Activated CD8-positive, alpha-beta memory T cell treated with anti-CD3 and anti-CD28 coated beads, Interleukin-2, amount 50 U/mL, for 1 hour (primary cell): ENCODE data around the gene LLGL1.

Experiments used
- DNase-seq: peaks from one replicate; pipeline ENCODE4 v3.0.0-alpha.2; 2020; ENCODE audit errors: extremely low read depth

The LLGL1 gene

DNA sequence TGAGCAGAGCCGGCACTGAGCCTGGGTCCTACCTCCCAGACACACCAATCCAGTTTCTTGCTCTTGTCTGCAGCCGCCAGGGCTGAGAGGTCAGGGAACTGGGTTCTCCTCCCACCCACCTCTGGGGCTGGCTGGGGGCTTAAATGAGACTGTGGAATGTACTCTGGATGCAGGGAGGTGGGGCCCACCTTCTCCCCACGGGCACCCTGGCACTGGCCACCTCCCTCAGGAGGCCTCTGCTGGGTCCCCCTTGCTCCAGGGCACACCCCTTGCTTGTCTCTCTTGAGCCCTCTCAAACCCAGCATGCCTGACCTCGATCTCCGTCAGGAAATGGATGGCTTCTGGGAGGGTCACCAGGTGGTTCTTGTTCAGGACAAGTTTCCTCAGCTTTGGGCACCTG, 26.7 kb downstream of the LLGL1 start:
- no peak for DNase-seq

DNA sequence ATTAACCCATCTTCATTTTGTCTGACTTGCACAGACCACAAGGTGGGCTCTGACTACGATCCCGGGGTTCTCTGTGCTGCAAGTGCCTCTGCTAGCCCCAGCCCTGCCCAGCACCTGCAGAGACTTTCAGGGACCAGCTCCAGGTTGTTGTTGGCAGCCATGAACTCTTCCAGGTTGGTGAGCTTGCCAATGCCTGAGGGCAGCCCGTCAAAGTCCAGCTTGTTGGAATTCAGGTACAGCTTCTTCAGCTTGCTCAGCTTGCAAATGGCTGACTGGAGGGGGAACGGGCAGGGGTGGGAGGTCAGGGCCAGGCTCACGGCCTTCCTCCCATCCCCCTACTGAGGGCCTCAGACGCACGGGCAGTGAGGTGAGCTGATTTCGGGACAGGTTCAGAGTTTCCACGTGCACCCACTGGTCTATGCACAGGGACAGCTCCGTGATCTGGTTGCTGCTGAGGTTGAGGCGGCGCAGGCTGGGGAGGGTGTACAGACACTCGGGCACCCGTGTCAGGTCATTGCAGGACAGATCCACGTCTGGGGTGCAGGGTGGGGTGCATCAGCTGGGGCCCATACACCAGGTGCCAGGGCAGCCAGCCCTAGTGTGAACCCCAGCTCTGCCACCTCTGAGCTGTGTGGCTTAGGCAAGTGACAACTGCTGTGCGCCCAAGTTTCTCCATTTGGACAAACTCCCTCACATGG, 27.9 kb downstream of the LLGL1 start:
- DNase-seq: no peak

DNA sequence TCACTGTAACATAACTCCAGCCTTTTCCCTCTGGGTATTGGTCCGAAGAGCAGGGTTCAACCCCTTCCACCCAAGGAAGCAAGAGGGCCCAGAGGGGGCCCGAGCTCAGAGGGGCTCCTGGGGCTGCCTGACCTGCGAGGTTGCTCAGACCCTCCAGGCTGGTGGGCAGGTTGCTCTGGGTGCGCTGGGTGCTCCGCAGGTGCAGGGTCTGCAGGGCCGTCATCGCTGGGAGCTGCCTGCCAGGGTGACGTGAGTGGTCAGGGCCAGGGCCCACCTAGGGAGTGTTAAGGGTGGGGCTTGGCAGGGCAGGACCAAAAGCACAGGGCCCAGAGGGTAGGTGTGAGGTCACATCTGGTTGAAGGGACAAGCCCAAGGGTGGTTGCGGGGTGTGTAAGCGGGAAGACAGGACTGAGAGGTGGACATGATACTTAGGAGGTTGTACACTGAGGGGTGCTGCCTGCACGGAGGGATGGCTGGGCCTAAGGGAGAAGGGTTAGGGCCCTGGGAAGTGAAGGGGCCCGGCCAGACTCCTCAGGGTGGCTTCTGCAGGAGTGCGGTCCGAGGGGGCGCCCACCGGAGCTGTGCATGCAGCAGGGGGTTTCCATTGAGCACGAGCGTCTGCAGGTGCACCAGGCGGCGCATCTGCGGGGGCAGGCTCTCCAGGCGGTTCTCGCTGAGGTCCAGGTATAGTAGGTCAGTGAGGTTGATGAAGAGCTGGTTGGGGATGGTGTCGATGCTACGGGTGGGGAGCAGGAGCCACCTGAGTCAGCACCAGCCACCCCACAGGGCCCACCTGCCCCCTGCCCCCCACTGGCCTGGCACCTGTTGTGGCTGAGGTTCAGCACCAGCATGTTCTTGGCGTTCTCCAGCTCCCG, 28.7 kb downstream of the LLGL1 start:
- DNase-seq: no peak

DNA sequence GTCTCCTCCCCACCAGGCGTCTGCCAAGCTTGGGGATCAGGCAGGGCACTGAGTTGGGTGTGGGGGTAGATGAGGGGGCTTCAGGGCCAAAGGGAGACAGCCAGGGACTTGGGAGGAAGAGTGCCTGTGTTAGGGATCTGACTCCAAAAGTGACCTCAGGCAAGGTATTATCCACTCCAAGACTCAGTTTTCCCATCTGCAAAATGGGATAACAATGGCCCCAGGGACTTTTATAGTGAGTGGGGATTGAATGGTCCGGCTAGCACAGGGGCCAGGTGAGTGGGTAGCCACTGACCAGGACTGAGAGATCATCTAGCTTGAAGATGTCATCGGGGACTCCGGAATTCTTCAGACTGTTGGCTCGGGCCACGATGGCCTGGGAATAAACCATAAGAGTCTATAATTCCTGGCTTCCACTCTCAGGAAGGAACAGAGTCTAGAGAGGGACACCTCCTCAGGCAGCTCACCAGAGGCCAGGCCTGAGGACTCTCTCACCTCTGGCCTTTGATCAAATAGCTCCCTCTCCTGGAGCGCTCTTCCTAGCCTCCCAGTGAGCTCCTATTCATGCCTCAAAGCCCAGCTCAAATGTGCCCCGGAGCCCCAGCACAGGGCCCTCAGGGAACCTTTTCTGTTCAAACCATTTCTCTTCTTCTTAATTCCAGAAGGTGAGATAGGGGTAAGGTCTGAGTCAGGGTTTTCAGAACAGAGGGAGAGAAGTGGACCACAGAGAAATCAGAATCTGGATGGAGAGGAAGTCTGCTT, 29.6 kb downstream of the LLGL1 start:
- DNase-seq: no peak

DNA sequence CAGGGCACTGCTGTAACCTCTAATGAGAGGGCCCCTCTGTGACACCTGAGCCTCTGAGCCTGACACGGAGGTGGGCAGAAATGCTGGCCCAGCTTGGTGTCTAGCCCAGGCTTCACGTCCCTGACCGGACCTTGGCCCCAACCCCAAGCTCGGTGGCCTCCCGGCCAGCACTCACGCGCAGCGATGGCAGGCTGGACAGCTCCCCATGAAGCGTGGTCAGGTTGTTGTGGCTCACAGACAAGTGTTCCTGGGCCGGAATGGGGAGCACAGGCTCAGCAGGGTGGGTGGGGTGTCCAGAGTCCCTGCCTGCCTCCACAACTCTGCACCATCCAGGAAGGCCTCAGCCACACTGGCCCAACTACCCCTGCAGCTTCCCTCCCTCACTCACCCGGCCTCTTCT, 30.9 kb downstream of the LLGL1 start:
- no peak for DNase-seq

DNA sequence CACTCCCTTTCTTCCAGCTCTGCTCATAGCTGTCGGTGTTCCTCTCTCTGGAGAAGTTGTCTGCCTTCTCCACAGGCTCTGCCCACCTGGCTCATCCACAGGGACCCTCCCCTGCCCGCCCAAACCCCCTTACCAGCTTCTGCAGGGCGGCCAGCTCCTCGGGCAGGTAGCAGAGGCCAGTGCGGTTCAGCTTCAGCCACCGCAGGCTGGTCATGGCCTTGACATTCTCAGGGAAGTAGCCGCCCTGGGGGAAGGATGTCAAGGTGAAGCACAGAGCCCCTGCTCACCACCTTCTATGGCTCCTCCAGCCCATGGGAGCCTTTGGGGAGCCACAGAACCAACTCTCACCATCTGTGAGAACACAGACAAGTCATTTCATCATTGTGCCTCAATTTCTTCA, 31.3 kb downstream of the LLGL1 start:
- no peak for DNase-seq

DNA sequence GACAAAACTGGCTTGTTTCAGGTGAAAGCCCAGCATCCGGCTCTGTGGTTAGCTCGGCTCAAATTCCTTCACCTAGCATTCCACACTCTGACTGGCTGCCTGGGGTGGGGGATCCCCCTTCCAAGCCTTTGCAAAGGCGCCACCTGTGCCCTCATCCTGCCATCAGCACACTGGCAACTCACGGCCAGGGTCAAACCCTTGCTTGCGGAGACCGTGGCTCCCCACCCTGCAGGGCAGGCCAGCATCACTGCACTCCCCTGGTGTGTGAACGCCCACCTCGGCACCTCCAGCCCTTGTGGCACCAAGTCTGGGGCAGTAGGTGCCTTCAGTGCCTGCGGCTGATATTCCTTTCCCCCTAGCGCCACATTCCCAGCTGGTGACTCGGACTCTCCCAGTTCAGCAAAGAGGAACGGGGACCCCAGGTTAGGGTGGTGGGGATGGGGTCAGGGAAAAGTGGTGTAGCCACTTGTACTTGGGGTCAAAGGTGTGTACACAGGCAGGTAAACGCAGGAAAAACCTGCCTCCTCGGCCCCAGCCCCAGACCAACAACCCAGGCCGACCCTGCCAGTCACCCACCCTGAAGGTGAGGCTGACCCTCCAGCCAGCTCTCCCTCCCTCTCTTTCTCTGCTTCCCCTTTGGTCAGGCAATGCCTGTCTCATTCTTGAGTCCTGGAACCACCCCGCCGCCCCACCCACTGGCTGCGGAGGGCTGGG, 32.0 kb downstream of the LLGL1 start:
- no peak for DNase-seq

DNA sequence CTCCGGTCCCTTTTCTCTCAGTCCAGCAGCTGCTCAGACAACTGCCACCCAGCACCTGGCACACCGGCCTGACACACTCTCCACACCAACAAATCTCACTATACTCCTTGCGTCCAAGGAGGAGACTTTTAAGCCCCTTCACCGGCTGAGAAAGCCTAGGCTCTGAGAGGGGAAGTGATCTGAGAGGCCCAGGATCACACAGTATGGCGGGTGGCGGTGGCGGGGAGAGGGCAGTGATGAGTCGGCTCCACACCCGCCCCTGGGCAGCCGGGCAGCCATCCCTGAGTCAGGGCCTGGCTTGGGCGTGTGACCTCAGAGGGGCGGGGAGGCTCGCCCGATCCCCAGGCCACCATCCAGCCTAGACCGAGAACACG, 32.5 kb downstream of the LLGL1 start:
- no peak for DNase-seq

DNA sequence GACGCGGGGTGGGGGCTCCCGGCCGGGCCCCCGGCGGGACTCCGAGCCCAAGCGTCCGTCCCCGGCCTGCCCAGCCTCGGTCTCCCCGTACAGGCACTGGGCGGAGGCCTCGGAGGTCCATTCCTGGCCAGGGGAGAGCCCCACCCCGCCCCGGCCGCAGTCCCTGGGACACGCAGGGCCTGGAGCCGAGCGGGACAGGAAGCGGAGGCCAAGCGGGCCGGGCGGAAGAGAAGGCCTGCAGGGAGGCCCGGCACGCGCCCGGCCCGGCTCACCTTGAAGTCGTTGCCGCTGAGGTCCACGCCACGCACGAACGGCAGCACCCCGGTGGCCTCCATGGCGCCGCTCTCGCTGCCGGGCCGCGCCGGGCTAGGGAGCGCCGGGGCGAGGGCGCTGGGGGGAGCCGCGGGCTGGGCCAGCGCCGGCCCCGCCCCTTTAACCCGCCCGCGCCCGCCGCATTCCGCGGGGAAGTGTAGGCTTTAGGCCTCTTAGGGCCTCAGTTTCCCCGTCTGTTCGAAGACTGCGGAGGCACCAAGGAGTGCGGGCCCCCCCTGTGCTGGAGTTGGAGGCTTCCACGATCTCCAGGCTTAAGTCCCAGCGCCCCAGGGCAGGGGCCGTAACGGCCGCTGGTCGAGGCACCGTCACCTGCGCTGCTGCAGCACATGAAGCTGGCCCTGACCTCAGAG, 33.1 kb downstream of the LLGL1 start, which contains the start of gene FLII:
FLII (minus strand) TSS at position 383 of the 683 bp plus-strand sequence; CDS start at position 335, 48 bp downstream.
- DNase-seq: no peak

DNA sequence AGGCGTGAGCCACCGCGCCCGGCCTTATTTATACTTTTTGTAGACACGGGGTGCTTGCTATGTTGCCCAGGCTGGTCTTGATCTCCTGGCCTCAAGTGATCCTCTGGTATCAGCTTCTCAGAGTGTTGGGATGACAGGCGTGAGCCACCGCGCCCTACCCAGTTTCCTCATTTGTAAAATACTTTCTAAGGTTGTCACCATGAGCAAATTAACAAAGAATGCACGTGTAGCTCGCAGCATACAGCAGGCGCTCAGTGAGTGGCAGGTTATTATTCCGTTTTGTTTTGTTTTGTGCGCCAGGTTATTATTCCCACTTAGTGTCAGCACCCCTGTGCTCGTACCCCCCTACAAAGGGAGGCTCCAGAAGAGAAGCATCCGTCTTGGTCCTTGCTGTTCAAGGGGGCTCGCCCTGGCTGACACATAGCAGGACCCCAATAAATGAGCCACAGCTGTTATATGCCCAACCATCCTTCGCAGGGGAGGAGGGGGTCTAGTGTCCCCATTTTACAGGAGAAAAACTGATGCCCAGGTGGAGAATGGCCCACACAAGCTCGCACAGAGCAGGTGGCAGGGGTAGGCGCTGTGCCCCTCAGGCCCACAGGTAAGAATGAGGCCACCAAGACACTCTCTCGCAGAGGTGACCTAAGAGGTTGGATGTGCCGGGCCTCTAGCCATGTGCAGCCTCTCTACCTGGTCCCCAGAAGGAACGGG, 34.3 kb downstream of the LLGL1 start:
- no peak for DNase-seq

DNA sequence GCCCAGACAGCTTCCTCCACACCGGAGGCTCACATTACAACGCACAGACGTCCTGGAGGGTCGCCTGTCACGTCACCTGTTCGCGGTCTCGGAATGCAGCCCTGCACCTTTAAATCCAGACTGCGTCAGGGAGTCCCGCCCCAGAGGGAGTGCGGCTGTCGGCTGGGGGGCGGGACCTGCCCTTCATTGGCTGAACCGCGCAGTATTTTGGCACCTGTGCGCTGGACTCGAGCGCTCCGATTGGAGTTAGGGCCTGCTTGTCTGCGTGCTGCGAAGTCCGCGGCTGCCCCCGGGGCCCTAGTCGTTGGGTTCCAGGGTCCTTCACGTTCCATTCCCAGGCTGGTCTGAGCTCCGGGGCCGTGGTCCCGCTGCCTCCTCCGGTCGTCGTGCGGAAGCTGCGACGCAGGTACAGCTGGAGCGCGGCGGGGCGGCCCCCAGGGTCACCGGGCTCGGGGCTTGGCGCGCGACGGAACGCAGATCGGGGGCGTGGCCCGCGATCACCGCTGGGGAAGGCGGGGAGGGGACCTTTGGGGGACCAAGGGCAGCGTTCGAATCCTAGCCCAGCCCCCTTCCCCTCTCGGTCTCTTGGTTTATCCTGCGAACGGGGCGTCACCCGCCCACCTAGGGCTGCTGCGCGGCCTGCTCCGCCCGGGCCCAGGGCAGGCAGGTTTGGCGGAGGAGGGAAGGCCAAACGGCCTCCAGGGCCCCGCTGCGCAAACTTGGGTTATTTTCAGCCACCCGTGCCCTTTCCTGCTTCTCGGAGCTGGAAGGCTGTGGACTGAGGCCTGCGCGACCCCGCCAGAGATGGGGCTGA, 35.1 kb downstream of the LLGL1 start, which contains the start of gene MIEF2:
MIEF2 (plus strand) TSS at position 331 of the 814 bp plus-strand sequence. CDS start 2,059 bp downstream, outside the sequence.
- peak; percentile 77 for DNase-seq

DNA sequence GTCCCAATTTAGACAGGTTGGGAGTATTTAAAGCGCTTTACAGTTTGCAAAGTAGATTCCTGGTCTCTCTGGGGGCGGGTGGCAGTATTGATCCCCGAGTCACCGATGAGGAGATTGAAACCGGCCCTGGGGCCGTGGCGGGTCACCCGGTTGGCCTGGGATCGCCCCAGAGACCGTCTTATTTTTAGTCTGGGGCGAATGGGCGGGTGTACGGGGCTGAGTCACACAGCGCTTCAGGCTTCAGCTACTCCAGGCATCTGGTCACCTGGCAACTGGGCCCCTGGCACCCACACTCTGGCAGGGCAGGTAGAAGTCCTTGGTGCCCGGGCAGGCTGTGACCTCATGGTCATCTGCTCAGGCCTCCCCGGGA, 35.7 kb downstream of the LLGL1 start:
- DNase-seq: no peak

DNA sequence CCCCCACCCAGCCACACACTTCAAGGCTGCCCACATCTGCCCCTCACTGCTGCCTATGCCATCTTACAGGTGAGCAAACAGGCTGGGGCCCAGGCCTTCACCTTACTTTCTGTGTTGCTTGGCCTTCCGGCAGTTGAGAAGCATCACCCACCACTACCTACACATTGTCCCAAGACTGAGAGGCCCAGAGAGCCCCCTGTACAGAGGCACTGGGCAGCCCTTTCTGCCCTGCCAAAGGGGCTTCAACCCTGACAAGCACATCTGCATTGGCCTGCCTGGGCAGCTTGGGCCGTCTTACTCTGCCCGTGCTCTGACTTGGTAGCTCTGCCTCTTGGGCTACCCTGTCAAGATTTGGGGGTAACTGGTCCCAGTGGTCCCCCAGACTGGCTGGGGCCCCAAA, 36.2 kb downstream of the LLGL1 start:
- DNase-seq: no peak

DNA sequence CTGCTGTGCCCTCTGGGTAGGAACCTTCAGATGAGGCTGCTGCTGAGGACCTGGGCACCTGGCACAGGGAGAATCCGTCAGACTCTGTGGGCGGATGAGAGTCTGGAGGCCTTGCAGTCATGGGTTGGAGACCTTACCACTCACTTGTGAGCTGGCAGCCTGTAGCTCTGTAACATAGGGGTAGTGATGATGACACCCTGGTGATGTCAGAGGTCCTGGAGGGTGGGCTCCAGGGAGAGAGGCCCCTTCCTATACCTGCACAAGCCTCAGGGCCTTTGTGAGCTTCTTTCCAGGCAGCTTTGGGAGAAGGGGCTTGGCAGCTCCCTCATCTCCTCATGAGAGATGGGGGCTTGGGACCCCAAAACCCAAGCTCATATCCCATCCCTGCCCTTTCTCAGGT, 36.7 kb downstream of the LLGL1 start:
- no peak for DNase-seq

DNA sequence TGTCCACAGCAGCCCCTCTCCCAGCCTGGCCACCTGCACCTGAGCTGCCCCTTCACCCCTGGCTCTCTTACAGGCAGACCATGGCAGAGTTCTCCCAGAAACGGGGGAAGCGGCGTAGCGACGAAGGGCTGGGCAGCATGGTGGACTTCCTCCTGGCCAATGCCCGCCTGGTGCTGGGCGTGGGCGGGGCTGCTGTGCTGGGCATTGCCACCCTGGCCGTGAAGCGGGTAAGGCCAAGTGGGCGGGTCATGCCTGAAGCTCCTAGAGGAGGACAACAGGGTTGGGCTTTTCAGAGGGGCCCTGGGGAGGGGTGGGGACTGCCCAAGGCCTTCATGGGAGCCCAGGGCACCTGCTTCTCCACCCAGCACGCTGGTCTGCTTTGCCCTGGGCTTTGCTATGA, 37.2 kb downstream of the LLGL1 start:
- DNase-seq: no peak

DNA sequence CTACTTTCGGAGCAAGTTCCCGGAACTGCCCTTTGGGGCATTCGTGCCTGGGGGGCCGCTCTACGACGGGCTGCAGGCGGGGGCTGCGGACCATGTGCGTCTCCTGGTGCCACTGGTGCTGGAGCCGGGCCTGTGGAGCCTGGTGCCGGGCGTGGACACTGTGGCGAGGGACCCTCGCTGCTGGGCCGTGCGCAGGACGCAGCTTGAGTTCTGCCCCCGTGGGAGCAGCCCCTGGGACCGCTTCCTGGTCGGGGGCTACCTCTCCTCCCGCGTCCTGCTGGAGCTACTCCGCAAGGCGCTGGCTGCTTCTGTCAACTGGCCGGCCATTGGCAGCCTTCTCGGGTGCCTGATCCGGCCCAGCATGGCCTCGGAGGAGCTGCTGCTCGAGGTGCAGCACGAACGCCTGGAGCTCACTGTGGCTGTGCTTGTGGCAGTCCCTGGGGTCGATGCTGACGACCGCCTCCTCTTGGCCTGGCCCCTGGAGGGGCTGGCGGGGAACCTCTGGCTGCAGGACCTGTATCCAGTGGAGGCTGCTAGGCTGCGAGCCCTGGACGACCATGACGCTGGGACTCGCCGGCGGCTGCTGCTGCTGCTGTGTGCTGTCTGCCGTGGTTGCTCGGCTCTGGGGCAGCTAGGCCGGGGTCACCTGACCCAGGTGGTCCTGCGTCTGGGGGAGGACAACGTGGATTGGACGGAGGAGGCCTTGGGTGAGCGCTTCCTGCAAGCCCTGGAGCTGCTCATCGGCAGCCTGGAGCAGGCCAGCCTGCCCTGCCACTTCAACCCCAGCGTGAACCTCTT, 38.6 kb downstream of the LLGL1 start:
- DNase-seq: no peak

DNA sequence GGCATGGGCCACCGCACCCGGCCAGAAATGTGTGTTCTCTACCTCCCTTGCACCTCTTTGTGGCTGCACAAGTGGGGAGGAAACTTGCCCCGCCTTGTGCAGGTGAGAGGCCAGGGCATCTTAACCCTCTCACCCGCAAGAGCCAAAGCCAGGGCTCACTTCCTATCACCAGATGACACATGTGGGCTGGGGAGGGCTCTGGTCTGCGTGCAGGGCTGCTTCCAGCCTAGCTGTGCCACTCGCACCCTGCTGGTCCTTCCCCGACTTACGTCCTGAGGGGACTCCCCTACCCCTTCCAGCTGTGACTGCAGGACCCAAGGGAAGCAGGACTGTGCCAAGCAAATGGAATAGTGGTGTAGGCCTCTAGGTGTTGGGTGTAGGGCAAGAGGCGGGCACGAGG, 41.9 kb downstream of the LLGL1 start:
- no peak for DNase-seq

DNA sequence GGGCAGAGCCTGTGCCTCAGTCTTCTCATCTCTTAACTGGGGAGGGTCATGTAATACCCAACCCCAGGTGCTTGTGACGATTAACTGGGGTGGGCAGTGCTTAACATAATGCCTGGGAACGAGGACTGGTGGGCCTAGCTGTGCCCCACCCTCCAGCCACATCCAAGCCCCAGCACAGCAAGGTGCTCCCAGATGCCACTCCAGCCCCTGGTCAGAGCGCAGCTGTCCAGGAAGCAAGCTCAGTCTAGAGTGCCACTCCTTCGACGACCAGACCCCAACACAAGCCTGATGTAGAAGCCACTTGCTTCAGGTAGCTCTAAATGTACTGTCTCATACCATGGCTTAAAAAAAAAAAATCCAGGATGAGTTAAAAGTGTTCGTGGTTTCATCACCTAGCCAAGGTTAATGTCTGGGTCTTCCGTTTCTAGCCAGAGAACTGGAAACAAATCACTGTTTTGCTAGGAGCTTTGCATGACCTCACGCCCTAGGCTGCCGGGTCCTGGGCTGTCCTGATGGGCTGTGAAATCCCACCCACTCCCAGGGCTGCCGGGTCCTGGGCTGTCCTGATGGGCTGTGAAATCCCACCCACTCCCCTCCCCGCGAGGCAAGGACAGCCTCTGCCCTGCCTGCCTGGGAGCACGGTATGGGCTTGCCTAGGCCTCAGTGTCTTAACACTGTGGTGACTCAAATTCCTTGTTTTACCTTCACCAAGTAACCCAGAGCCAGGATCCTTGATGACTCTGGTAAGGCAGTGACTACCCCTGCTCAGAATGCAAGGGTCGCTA, 42.7 kb downstream of the LLGL1 start:
- no peak for DNase-seq
